Gastroesophageal sphincter (tissue), 4 donors: ENCODE results near the gene STYK1. TPM values are rescaled to one million over a fixed set of nuclear protein-coding genes. Genes with fewer than 3 reads are reported as not detected.

Source experiments
- ATAC-seq: fragments of 150-250 bp; one replicate; pipeline ENCODE4 v1.9.1; 2016; ENCODE audit warnings: mild to moderate bottlenecking, moderate library complexity
- H3K27ac ChIP-seq, 4 donors: fragments of 200-600 bp; sonication (generic) in 3 of 4; 1 replicate in 3 of 4; 2 replicates in 1 of 4; pipeline ENCODE4 v1.5.1; 2016 to 2019
- H3K27me3 ChIP-seq: fragments of 200-600 bp; sonication (generic); one replicate; pipeline ENCODE4 v1.5.1; 2019
- H3K36me3 ChIP-seq, 2 donors: fragments of 200-600 bp; sonication (generic); one replicate each; pipeline ENCODE4 v1.5.1; 2019; ENCODE audit warnings: control low read depth in 1 of 2
- H3K4me1 ChIP-seq, 3 donors: fragments of 200-600 bp; sonication (generic); 1 replicate in 2 of 3; 2 replicates in 1 of 3; pipeline ENCODE4 v1.5.1; 2016 to 2019; ENCODE audit warnings: control low read depth in 2 of 3
- H3K4me3 ChIP-seq, 2 donors: fragments of 200-600 bp; sonication (generic); one replicate each; pipeline ENCODE4 v1.5.1; 2019; ENCODE audit warnings: mild to moderate bottlenecking in 1 of 2, moderate library complexity in 1 of 2
- H3K9me3 ChIP-seq, 3 donors: fragments of 200-600 bp; sonication (generic); one replicate each; pipeline ENCODE4 v1.5.1; 2017 to 2019; ENCODE audit warnings: control low read depth in 2 of 3
- EP300 ChIP-seq: sonication (generic); formaldehyde crosslinking; IDR thresholded peaks from one replicate; pipeline ENCODE4 v1.6.1; 2017; ENCODE audit warnings: antibody characterized with exemption, mild to moderate bottlenecking
- POLR2A ChIP-seq, 2 donors: fragments of 450-650 bp; IDR thresholded peaks; one replicate each; pipeline ENCODE4 v1.6.1; 2017; ENCODE audit warnings: antibody characterized with exemption in 2 of 2, mild to moderate bottlenecking in 2 of 2, moderate library complexity in 1 of 2
- POLR2AphosphoS5 ChIP-seq: sonication (generic); formaldehyde crosslinking; IDR thresholded peaks from one replicate; pipeline ENCODE4 v1.6.1; 2017; ENCODE audit warnings: antibody characterized with exemption
- WGBS, 2 donors: methylation state at CpG; one replicate each; pipeline ENCODE4 v1.1.5; 2018; ENCODE audit warnings: low coverage in 1 of 2; 5-methylcytosine and 5-hydroxymethylcytosine counted together
- total RNA-seq, 4 donors: library from RNA; depleted of rRNA; stranded (reverse); fragments of >200 nt; gene quantifications; one replicate each; pipeline ENCODE4 v1.1.0, GENCODE V29; 2016
- TF ChIP-seq, protein P1 (sequence below), 4 experiments: fragments of 200-600 bp in 2 of 4; fragments of 450-650 bp in 2 of 4; sonication (generic) in 1 of 4; IDR thresholded peaks; one replicate each; pipeline ENCODE4 v1.5.1; 2017 to 2019; ENCODE audit warnings: antibody characterized with exemption in 4 of 4, mild to moderate bottlenecking in 2 of 4, moderate library complexity in 2 of 4

Gene STYK1
- total RNA-seq, 4 donors from 2014 or later: 0.40 to 0.77 (median 0.62) TPM; not detected in 1

- 71 to 81% methylated on average over 2 of the region's 2 CpGs for WGBS, 2 donors
- Histone ChIP-seq H3K4me3 (no peak overlapping the region), H3K9me3 (no peaks in the 10 kb centered on the region), H3K27me3 (peaks cover 4% of the 10 kb centered on the region), H3K27ac (no peak overlapping the region), H3K4me1 (no peaks in the 10 kb centered on the region), H3K36me3 (no peaks in the 10 kb centered on the region)
- no peak for TF ChIP-seq EP300
- no peak for TF ChIP-seq POLR2AphosphoS5
- no peak for TF ChIP-seq POLR2A (IDR thresholded peaks at IDR 0.05)
- TF ChIP-seq, protein P1, sequence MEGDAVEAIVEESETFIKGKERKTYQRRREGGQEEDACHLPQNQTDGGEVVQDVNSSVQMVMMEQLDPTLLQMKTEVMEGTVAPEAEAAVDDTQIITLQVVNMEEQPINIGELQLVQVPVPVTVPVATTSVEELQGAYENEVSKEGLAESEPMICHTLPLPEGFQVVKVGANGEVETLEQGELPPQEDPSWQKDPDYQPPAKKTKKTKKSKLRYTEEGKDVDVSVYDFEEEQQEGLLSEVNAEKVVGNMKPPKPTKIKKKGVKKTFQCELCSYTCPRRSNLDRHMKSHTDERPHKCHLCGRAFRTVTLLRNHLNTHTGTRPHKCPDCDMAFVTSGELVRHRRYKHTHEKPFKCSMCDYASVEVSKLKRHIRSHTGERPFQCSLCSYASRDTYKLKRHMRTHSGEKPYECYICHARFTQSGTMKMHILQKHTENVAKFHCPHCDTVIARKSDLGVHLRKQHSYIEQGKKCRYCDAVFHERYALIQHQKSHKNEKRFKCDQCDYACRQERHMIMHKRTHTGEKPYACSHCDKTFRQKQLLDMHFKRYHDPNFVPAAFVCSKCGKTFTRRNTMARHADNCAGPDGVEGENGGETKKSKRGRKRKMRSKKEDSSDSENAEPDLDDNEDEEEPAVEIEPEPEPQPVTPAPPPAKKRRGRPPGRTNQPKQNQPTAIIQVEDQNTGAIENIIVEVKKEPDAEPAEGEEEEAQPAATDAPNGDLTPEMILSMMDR (IDR thresholded peaks at IDR 0.05): no peak
- no peak for ATAC-seq
Observed at GRCh38 chr12:10635306-10635705, 38.5 kb downstream of the STYK1 start.

- Histone ChIP-seq H3K4me1 (no peaks in the 10 kb centered on the region), H3K27ac (no peak overlapping the region), H3K36me3 (no peaks in the 10 kb centered on the region), H3K27me3 (no peaks in the 10 kb centered on the region), H3K9me3 (no peaks in the 10 kb centered on the region), H3K4me3 (no peak overlapping the region)
- no peak for ATAC-seq
- TF ChIP-seq, protein P1 (IDR thresholded peaks at IDR 0.05): no peak
- TF ChIP-seq POLR2A (IDR thresholded peaks at IDR 0.05) (no peak), POLR2AphosphoS5 (no peak), EP300 (no peak)
- WGBS, 2 donors: 87 to 91% methylated on average over 4 to 5 of the region's 5 CpGs
Observed at GRCh38 chr12:10634427-10634826, 39.4 kb downstream of the STYK1 start.

- TF ChIP-seq POLR2A (IDR thresholded peaks at IDR 0.05) (no peak), POLR2AphosphoS5 (no peak), EP300 (no peak)
- TF ChIP-seq, protein P1 (IDR thresholded peaks at IDR 0.05): no peak
- H3K27ac ChIP-seq: no peak overlapping the region
- no peaks in the 10 kb centered on the region for H3K4me1 ChIP-seq
- no peak overlapping the region for H3K4me3 ChIP-seq
- 68 to 79% methylated on average over 3 of the region's 3 CpGs for WGBS, 2 donors
- no peaks in the 10 kb centered on the region for H3K36me3 ChIP-seq
- H3K27me3 ChIP-seq: no peaks in the 10 kb centered on the region
- no peak for ATAC-seq
- H3K9me3 ChIP-seq: no peaks in the 10 kb centered on the region
Observed at GRCh38 chr12:10633541-10633940, 40.3 kb downstream of the STYK1 start.

DNA sequence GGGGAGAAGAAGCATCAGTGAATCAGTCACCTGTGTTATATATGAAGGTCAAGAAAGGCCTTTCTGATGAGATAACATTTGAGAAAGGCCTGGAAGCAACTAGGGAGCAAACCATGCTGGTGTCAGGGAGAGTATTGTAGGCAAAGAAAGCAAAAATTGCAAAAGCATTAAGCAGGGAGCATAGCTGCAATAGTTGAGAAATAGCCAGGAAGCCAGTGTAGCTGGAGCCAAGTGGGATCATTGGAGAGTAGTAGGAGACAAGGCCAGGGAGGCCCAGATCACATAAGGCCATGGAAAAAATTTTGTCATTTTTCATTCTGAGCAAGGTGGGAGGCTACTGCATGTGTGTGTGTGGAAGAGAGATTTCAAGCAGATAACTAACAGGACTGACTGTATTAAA is 41.6 kb downstream of the STYK1 start:
- H3K4me3 ChIP-seq: no peak overlapping the region
- H3K27me3 ChIP-seq: no peaks in the 10 kb centered on the region
- TF ChIP-seq, protein P1 (IDR thresholded peaks at IDR 0.05): no peak
- TF ChIP-seq POLR2A (IDR thresholded peaks at IDR 0.05) (no peak), POLR2AphosphoS5 (no peak), EP300 (no peak)
- no peaks in the 10 kb centered on the region for H3K36me3 ChIP-seq
- H3K27ac ChIP-seq: no peak overlapping the region
- H3K9me3 ChIP-seq: no peaks in the 10 kb centered on the region
- H3K4me1 ChIP-seq: no peaks in the 10 kb centered on the region
- ATAC-seq: peak; percentile 28

DNA sequence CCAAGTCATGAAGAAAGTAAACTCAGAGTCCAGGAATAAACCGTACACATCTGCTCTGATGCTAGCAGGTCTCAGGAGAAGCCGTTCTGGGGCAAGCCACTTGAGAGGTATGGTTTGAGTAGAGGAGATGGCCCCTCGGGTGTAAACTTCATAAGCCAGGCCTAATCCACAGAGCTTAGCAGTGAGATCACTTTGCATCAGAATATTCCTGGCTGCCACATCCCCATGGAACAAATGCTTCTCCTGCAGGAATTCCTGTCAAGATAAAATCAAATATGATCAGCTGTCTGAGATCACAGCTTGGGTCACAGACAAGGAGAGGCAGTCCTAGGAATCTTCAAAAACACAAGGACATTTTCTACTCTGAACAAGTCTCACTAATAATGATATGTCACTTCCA is 49.2 kb downstream of the STYK1 start:
- Histone ChIP-seq H3K27me3 (peaks cover 2% of the 10 kb centered on the region), H3K9me3 (no peaks in the 10 kb centered on the region), H3K27ac (no peak overlapping the region), H3K36me3 (no peaks in the 10 kb centered on the region), H3K4me1 (no peaks in the 10 kb centered on the region), H3K4me3 (no peak overlapping the region)
- 61 to 76% methylated on average over 3 of the region's 3 CpGs for WGBS, 2 donors
- TF ChIP-seq POLR2AphosphoS5: no peak
- TF ChIP-seq POLR2A (IDR thresholded peaks at IDR 0.05): no peak
- TF ChIP-seq, protein P1 (IDR thresholded peaks at IDR 0.05): no peak
- no peak for TF ChIP-seq EP300
- ATAC-seq: no peak
